ENCODE results near the gene LTBP4.

The LTBP4 gene

DNA sequence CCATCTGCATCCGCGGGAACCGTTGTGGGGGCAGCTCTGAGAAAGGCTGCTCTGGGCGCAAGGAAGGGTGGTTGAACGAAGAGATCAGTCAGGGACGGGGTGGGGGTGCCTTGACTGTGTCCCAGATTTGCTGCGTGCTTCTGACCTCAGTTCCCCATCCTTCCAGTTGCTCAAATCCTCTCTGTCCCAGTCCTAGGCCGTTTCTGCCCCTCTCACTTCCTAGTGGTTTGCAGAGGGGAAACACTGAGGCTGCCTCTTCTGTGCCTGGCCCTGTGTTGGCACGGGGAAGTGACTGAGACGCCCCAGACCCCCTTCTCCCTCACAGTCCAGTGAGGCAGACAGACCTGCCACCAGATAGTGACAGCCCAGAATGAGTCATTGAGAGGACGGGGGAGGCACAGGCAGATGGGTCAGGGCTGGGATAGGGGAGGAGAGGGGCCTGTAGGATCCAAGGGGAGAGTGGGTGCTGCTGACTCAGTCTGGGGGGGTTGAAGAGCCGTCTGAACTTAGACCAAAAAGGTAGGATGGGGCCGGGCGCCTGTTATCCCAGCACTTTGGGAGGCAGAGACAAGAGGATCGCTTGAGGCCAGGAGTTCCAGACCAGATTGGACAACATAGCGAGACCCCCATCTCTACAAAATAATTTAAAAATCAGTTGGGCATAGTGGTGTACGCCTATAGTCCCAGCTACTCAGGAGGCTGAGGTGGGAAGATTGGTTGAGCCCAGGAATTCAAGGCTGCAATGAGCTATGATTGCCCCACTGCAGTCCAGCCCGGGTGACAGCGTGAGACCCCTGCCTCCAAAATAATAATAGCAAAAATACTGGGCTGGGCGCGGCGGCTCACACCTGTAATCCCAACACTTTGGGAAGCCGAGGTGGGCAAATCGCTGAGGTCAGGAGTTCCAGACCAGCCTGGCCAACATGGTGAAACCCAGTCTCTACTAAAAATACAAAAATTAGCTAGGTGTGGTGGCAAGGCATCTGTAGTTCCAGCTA lies 62.8 kb downstream of the LTBP4 start:
- no peak for DNase-seq (ENCODE audit: low read depth)

DNA sequence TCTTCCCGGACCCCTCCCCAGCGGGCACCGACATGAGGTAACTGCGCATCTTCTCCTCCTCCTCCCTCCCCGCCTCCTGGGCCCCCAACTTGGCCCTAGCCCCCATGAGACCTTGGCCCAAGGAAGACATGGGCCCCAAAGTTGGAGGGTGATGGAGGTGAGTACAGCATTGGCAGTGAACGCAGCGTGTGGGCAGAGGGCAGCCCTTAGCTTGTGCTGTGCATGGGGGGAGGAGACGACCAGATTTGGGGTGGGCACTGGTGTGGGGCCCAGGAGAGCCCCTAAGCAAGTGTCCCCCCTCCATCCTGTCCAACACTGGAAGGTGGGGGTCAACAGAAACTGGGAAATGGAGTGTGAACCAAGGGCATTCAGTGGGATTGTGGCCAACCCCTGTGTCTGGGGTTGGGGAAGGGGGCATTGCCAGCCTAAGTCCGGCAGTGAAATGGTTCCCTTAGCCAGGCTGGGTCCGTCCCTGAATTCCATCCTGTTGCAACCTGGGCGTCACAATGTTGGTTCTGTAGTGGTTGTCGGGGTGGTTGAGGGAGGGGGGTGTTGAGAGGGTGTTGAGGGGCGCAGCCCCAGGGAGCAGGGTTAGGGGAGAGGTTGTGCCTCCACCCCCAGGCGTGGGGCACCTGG lies 65.8 kb downstream of the LTBP4 start:
- no peak for DNase-seq (ENCODE audit: low read depth)

DNA sequence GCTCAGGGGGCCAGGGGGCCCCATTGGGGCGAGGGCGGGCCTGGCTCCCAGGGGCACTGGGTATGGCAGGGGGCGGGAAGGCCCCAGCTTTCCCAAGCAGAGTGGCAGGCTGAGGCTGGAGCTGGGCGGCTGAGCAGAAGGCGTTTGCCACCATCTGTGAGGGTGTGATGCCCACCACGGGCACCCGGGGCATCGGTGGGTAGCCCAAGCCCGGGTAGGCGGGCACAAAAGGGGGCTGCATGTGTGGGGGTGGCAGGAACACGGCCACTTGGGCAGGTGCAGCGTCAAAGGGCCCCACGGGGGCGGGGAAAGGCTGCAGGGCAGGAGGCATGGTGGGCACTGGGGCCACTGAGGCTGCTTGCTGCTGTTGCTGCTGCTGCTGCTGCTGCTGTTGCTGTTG lies 66.4 kb downstream of the LTBP4 start:
- no peak for DNase-seq (ENCODE audit: low read depth)

DNA sequence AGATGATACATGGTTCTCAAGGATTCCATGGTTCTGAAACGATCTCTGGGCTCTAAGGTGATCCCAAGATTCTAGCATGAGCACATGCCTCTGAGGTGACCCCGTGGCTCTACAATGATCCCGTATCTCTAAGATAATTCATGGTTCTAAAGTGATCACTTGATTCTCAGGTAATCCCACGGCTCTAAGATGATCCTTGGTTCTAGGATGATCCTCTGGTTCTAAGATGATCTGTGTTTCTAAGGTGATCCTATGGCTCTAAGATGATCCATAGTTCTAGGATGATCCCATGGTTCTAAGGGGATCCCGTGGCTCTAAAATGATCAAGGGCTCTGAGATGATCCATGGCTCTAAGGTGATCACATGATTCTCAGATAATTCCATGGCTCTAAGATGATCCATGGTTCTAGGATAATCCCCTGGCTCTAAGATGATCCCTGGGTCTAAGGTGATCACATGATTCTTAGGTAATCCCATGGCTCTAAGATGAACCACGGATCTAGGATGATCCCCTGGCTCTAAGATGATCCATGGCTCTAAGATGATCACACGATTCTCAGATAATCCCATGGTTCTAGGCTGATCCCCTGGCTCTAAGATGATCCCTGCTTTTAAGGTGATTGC lies 67.9 kb downstream of the LTBP4 start:
- DNase-seq (ENCODE audit: low read depth) = no peak

DNA sequence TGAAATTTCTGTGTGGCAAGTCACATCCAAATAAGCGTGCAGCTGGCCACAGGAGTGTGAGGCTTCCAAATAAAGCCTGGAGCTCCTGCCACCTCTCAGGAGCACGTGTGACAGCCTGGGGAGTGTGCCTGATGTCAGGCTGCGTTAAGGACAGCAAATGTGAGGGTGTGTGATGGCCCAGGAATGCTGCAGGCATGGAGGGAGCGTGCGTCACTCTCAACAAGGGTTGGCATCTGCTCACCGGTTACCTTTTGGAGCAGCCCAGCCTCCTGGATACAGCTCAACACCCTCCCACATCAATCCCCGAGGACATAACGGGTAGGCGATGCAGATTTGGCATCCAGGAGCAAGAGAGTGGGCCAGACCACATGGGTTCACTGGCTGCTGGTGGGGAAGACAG lies 70.2 kb downstream of the LTBP4 start:
- DNase-seq (ENCODE audit: low read depth) = no peak

DNA sequence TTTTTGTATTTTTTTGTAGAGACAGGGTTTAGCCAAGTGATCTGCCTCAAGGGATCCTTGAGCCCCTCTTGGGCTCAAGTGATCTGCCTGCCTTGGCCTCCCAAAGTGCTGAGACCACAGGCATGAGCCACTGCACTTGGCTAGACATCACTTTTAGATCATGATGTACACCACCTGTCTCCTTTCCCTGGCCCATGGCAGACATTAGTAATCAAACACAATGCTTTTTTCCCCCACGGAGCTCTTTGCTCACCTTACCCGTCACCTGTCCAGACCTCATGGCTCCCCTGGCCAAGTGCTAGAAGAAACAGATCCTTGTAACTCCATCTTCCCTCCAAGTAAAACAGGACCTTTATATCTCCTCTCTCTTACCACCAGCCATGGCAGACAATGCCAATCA lies 70.9 kb downstream of the LTBP4 start:
- DNase-seq (ENCODE audit: low read depth) = no peak

DNA sequence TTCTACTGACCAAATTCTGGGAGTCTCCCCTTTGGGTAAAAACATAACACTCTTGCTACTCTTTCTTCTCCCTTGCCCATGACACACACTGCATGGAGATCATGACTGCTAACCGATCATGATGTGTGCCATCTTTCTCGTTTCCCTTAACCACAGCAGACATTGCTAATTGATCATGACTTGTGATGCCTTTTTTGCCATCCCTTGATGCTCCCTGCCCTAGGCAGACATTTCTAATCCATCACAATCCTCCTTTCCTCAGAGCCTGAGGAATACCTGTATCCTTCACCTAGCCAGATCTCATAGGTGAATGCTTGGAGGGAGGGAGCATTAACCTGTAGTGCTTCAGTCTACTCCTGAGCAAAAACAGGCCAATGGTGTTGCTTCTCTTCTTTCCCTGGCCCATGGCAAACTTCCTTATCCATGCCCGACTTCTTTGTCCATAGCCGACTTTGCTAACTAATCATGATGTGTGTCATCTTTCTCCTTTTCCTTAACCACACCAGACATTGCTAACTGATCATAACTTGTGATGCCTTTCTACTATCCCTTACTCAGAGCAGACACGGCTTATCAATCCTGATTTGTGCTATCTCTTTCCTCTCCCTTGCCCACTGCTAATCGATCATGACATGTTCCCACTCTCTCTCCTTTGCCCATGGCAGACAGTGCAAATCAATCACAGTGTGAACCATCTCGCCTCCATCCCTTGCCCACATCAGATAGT lies 71.6 kb downstream of the LTBP4 start:
- DNase-seq (ENCODE audit: low read depth) = no peak

DNA sequence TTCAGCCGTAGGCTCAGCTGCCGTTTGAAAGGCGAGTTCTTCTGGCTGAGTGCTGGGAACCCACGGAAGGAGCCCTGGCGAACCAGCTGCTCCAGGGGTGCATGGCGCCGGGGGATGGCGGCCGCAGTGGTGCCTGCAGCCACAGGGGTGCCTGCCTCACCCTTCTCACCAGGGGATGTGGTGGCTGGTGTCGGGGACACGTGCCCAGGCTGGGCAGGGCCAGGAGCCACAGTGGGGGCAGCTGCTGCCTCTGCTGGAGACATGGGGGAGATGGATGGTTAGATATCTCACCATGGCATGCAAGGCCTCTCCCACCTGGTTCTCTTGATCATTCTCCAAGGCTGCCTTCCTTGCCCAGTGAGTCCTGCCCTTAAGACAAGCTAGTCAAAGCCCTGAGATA lies 72.2 kb downstream of the LTBP4 start:
- DNase-seq (ENCODE audit: low read depth) = no peak

DNA sequence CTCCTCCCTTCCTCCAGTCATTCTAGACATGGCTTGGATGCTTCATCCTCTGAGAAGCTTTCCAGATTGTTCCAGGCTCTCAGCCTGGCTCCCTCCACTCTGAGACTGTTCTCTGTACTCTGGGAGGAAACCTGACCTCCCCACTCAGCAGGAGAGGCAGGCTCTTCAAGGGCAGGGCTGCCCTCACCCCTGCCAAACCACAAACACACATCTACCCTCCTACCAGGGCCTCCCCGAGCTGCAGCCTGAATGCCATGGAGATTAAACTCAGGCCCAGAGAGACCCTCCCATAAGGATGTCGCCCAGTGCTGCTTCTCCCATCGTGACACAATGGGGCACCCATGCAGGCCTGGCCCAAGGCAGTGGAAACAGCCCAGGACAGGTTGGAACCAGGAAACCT lies 73.1 kb downstream of the LTBP4 start:
- no peak for DNase-seq (ENCODE audit: low read depth)

DNA sequence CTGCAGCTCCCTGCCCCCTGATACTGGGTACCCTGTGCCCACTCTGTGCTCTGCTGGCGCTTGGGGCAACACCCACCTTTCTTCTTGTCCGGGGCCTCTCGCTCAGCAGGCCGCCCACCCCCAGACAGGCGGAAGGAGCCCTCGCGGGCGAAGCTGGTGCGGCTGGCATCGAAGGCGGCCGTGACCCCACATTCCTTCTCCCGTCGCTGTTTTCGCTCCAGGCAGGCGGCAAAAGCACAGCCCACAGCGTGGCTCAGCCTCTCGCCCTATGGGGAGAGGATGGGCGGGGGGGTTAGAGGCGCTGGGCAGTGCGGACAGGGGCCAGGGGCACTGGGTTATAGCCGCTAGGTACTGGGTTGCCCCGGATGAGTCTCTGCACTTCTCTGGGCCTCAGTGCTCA lies 76.0 kb downstream of the LTBP4 start:
- DNase-seq (ENCODE audit: low read depth) = no peak
